HT-29 (cell line): ENCODE data around the gene ARHGDIG. TPM values are rescaled to one million over a fixed set of nuclear protein-coding genes. Genes with fewer than 3 reads are reported as not detected.

ENCODE experiments used
- DNase-seq: peaks from one replicate; pipeline ENCODE4 v3.0.0-alpha.2; 2015; ENCODE audit warnings: low spot score
- total RNA-seq: library from RNA; depleted of rRNA; stranded (reverse); fragments of >200 nt; shearing (Covaris generic); gene quantifications from 2 replicates; pipeline ENCODE4 v1.2.3, GENCODE V29; 2014; rRNA removed

ARHGDIG gene
- total RNA-seq, 1 experiment from 2014 or later: 52.0 TPM

DNA sequence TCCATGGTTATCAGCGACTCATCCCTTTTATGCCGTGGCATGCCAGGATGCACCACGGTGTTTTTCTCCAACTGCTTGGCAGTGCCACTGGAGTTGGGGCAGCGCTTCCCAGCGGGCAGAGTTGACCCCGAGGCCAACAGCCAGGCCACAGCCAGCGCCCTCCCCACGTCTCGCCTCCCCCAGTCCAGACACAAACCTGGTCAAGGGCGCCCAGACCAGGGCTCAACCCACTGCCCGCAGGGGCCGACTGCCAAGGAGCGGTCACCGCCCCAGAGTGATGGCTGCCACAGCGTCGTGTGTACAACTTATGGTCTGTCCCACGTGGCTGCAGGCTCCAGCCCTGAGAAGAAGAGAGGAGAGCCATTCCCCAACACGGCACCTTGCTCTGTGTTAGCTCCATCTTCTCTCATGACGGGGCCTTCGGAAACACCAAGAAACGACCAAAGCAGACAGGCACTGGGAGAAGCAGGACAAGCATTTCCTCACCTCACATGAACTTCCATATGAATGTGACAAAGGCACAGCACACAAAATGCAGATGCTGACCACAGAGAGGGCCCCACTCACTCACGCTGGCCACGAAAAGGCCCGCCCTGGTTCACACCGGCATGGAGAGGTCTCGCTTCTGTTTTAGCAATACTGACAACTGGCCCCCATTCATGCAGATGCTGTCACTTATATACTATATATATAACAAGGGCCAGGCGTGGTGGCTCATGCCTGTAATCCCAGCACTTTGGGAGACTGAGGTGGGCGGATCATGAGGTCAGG, 45.2 kb downstream of the ARHGDIG start:
- peak; percentile 58 for DNase-seq

DNA sequence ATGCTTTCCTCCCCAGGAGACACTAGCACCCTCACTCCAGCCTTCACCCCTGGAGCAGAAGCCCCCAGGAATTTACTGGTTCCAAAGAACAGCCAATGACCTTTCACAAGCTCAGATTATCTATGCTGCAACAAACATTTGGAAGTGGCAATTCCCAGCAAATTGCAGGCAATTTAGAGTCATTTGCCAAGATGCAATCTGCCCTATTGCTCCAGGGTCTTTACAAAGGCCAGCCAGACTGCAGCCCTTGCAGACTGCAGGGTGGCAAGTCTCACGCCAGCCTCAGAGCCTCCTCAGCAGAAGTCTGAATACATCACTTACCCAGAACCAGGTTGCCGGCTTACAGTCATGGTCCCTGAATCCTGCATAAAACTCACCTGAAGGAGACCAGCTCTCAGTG, 50.4 kb downstream of the ARHGDIG start:
- no peak for DNase-seq

GRCh38 chr16:331181-331814, 50.9 kb downstream of the ARHGDIG start:
- peak; percentile 73 for DNase-seq

Other genes starting within 250 kb of the ARHGDIG start
- 19.8 and 26.8 TPM in 2 replicates for gene POLR3K, start 227.0 kb upstream of the ARHGDIG start, total RNA-seq
- gene SNRNP25, start 226.8 kb upstream of the ARHGDIG start, total RNA-seq: 64.8 and 67.5 TPM in 2 replicates
- gene RHBDF1, start 208.0 kb upstream of the ARHGDIG start, total RNA-seq: 265 and 291 TPM in 2 replicates
- 332 and 334 TPM in 2 replicates for gene MPG, start 202.4 kb upstream of the ARHGDIG start, total RNA-seq
- gene NPRL3, start 141.9 kb upstream of the ARHGDIG start, total RNA-seq: 15.3 and 19.4 TPM in 2 replicates
- not detected in 2 replicates for gene HBZ, start 127.9 kb upstream of the ARHGDIG start, total RNA-seq
- gene HBM, start 114.6 kb upstream of the ARHGDIG start, total RNA-seq: not detected in 2 replicates
- not detected in 2 replicates for gene HBA2, start 107.7 kb upstream of the ARHGDIG start, total RNA-seq
- not detected in 2 replicates for gene HBA1, start 103.9 kb upstream of the ARHGDIG start, total RNA-seq
- gene HBQ1, start 100.1 kb upstream of the ARHGDIG start, total RNA-seq: not detected in 2 replicates
- 46.2 and 48.6 TPM in 2 replicates for gene LUC7L, start 51.1 kb upstream of the ARHGDIG start, total RNA-seq
- gene FAM234A, start 45.8 kb upstream of the ARHGDIG start, total RNA-seq: 36.5 and 44.0 TPM in 2 replicates
- 0.41 and 0.55 TPM in 2 replicates for gene RGS11, start 4.6 kb upstream of the ARHGDIG start, total RNA-seq
- gene PDIA2, start 2.6 kb downstream of the ARHGDIG start, total RNA-seq: 3.0 and 6.3 TPM in 2 replicates
- 77.0 and 88.4 TPM in 2 replicates for gene AXIN1, start 72.1 kb downstream of the ARHGDIG start, total RNA-seq
- gene MRPL28, start 89.9 kb downstream of the ARHGDIG start, total RNA-seq: 223 and 226 TPM in 2 replicates
- gene PGAP6, start 101.4 kb downstream of the ARHGDIG start, total RNA-seq: 150 and 161 TPM in 2 replicates
- gene NME4, start 116.6 kb downstream of the ARHGDIG start, total RNA-seq: 25.3 and 29.0 TPM in 2 replicates
- 25.2 and 29.1 TPM in 2 replicates for gene DECR2, start 121.3 kb downstream of the ARHGDIG start, total RNA-seq
- 5.2 and 9.5 TPM in 2 replicates for gene RAB11FIP3, start 145.1 kb downstream of the ARHGDIG start, total RNA-seq
- gene CAPN15, start 247.1 kb downstream of the ARHGDIG start, total RNA-seq: 161 and 180 TPM in 2 replicates